GM21381 (cell line): ENCODE data around the gene ZNF598.

Source experiments
- ATAC-seq: cut with Tn5 transposase; IDR thresholded peaks from one replicate; pipeline ENCODE4 v1.9.1; 2021; ENCODE audit warnings: mild to moderate bottlenecking, moderate library complexity; ENCODE audit not compliant: unreplicated experiment

The ZNF598 gene

GRCh38 chr16:2009791-2010510 is at the start of gene ZNF598:
ZNF598 (minus strand) TSS chr16:2009821.
- ATAC-seq, result peak; percentile 86

- ATAC-seq, result no peak
These were observed 49.3 kb upstream of the ZNF598 start for GRCh38 chr16:2058872-2059271.

- ATAC-seq, result no peak
These were observed 48.8 kb upstream of the ZNF598 start for GRCh38 chr16:2058420-2058819.

GRCh38 chr16:2057438-2057837 is 47.8 kb upstream of the ZNF598 start:
- ATAC-seq, result no peak

GRCh38 chr16:2056681-2057407 is 47.2 kb upstream of the ZNF598 start:
- no peak for ATAC-seq

GRCh38 chr16:2056077-2056476 is 46.5 kb upstream of the ZNF598 start:
- no peak for ATAC-seq

GRCh38 chr16:2054543-2055245 is 45.1 kb upstream of the ZNF598 start:
- no peak for ATAC-seq

- ATAC-seq, result no peak
These were observed 44.3 kb upstream of the ZNF598 start for GRCh38 chr16:2053897-2054296.

- no peak for ATAC-seq
These were observed 43.6 kb upstream of the ZNF598 start for GRCh38 chr16:2053211-2053610.

GRCh38 chr16:2048116-2048543 is 38.5 kb upstream of the ZNF598 start:
- no peak for ATAC-seq

GRCh38 chr16:2047330-2048115 is 37.9 kb upstream of the ZNF598 start, which contains the start of the genes NTHL1 and TSC2:
NTHL1 (minus strand) TSS chr16:2047834; CDS start chr16:2047823, 11 bp downstream.
TSC2 (plus strand) TSS chr16:2047985; CDS start chr16:2048616, 631 bp downstream.
- ATAC-seq, result peak; percentile 87

GRCh38 chr16:2046893-2047329 is 37.3 kb upstream of the ZNF598 start:
- ATAC-seq, result no peak

- no peak for ATAC-seq
These were observed 36.6 kb upstream of the ZNF598 start for GRCh38 chr16:2045965-2046892.

- no peak for ATAC-seq
These were observed 34.9 kb upstream of the ZNF598 start for GRCh38 chr16:2044541-2044940.

- no peak for ATAC-seq
These were observed 34.2 kb upstream of the ZNF598 start for GRCh38 chr16:2043667-2044451.

GRCh38 chr16:2042986-2043666 is 33.5 kb upstream of the ZNF598 start:
- ATAC-seq, result no peak

GRCh38 chr16:2042171-2042985 is 32.8 kb upstream of the ZNF598 start:
- ATAC-seq, result no peak
